HG03439 (cell line): ENCODE data around the gene EGFL8.

Source experiments
- ATAC-seq: cut with Tn5 transposase; IDR thresholded peaks from one replicate; pipeline ENCODE4 v1.9.1; 2021; ENCODE audit warnings: mild to moderate bottlenecking, moderate library complexity; ENCODE audit not compliant: unreplicated experiment

Gene EGFL8

DNA sequence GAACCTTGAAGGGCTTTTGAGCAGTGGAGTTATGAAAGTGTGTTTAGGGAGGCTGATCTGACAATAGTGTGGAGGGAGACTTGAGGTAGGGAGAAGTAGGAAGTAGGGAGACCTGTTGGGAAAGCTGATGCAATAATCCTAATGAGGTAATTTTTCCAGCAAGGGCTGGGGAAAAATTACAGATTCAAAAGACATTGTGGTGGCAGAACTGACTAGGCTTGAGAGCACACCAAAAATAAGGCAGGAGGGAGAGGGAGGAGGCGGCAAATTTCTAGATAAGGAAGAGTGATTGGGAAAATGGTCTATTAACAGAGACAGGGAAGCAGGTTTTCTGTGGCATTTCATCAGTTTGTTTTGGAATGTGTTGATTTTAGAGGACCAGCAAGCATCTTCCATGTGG is 18.1 kb upstream of the EGFL8 start:
- ATAC-seq, result no peak

DNA sequence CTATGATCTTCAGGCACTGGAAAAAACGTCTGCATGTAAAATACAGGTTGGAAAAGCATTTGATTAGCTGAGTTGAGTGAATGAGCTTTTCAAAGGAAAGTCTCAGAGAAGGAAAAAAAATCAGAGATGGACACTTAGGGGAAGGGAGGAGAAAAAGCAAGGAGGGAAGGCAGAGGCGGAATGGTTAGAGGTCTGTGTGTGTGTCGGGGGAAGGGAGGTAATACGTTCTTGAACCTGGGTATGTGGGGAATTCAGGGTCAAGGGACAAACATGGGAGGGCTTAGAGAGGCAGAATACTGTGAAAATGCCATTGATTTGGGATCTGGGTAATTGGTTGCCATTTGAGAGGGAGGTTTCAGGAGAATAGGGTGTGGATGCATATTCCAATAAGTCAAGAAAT is 17.7 kb upstream of the EGFL8 start:
- no peak for ATAC-seq

DNA sequence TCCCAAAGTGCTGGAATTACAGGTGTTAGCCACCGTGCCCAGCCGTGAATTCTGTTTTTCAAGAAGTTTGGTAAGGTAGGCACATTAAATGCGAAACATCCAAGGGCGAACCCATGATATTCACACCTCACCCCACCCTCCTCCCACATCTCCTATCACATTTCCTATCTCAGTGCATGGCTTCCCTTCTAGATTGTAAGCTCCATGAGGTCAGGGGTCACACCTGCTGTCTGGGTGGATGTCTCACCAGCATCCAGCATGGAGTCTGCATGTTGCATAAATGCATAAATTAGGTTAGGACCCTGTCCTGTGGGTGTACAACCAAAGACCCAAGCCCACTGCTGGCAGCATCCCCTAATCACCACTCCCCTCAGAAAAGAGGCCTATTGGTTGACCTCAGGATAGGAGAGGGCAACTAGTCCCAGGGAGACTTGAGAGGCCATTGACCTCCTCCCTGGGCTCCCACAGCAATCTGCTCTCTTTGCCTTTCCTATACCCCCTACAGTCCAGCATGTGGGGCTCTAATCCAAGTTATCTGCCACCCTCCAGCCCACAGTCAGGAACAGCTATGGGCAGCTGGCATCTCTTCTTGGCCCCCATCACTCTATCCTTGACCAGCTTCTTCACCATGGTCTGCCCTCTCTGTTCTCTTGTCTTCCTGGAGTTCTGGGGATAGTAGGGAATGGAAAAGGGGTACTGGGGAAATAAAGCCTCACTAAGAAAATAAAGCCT is 16.8 kb upstream of the EGFL8 start:
- ATAC-seq, result no peak

DNA sequence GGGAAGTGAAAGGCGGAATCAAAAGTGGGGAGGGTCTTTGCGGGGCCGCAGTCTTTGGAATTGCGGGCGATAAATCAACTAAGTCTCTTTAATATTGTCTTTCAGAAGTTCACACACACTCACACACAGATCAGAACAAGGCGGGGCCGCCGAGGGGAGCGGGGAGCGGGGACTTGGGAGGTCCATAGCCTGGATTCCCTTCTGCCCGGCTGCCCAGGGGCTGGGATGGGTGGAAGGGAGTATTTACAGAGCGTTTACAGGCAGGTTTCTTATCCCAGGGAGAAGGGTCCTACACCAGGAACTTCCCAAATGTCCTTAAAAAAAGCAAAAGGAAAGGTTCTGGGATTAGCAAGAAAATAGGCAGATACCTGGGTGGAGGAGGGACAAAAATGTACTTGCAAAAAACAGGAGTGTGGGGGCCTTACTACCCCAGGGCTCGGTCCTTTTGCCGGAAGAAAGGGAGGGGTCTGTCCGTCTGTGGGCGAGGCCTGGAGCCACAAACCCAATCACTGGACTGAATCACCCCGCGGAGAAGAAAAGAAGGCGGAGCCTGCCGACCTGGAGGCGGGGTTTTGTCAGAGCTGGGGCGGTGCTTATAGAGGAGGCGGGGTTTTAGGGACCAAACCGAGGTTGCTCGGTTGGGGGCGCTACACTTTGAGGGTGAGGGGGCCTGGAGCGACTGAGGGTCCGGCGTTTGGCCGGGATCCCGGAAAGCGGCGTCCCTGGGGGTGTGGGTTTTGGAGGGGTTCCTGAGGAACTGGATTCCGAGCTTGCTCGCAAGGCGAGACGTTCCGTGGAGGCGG is 15.9 kb upstream of the EGFL8 start:
- no peak for ATAC-seq

DNA sequence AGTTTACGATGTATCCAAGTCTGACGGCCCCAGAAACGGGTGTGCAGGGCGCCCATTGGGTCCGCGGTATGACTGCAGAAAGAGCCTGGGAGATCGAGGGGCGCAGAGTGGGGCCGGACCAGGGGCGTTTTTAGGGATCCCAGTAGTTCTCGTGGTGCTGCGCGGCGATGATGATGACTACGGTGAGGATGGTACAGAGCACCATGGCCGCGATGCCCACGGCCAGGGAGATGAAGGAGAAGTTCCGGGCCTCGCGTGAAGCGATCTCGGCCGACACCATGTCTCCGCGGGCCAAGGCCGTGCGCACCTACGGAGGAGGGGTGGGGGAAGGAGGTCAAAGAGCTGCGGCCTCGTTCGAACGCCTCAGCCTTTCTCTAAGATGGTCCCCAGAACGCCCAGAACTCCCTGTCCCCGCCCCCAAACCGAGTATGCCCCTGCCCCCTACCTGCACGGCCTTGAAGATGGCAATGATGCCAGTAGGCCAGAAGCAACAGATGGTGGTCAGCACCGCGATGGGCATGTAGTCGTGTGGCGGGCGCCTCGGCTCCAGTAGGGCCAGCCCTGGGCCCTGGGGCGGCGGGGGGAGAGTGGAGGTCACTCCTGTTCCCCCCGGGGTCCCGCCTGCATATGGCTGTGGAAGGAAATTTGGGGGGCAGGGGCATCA is 15.2 kb upstream of the EGFL8 start:
- ATAC-seq, result no peak

DNA sequence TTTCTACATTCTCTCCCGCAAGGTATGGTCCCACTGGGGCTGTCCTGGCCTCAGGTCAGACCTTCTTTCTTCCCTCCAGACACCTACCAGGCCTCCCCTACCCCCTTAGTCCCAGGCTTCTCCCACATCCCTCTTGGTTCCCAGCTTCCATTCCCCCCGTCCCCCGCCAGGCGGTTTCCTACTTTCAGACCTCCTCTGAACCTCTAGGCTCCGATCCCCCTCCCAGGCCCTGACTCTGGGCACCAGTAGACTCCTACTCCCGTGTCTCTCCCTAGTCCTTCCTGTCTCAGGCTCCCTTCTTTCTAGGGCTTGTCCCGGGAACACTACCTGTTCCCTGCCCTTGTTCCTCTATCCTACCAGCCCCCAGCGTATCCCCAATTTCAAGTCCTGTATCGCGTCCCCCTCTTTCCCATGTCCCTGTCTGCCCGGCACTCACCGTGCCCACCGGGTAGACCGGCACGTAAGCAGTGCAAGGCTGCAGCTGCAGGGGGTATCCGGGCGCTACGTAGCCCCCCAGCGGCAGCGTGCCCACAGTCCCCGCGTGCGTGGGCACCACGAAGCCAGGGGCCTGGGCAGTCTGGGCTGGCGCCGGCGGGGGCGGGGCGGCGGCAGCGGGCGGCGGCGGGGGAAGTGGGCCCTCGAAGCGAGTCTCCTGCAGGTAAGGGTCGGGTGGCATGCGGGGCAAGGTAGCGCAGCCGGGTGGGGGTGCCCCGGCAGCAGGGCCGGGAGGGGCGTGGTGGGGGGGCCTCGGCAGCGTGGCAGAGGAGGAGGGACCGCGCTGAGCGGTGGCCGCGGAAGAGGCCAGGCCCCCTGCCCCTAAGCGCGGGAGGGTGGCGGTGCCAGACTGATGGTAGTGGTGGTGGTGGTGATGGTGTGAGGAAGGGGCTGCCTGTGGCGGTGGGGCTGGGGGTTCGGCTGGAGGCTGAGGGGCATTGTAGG is 14.2 kb upstream of the EGFL8 start:
- ATAC-seq, result no peak

DNA sequence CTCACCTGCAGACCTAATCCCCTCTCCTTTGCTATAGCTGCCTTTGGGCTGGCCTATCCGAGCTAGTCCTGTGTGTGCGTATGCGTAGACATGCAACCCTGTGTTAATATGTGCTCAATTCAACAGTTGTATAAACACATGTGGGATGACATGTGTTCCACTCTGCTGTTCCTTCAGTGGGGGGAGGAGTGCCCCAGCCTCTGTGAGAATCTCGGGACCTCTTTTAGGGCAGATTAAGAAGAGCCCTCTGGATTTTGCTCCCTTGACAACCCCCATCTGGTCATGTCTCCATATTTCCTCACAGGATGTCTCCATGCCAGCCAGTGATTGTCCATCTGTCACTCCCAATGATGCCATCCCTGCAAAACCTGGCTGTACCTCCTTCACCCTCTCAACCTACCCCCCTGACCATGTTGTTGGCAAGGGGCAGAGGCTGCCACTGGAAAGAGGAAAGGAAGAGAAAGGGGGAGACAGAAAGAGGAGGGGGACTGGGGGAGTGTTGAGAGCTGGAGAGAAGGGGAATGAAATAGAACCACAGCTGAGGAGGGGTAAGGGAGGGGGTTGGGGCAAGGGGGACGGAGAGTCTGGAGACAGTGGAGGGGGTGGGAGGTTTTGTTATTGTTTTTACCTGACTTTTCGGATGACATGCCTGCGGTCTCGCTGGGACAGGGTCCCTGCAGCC is 13.1 kb upstream of the EGFL8 start:
- ATAC-seq, result no peak

DNA sequence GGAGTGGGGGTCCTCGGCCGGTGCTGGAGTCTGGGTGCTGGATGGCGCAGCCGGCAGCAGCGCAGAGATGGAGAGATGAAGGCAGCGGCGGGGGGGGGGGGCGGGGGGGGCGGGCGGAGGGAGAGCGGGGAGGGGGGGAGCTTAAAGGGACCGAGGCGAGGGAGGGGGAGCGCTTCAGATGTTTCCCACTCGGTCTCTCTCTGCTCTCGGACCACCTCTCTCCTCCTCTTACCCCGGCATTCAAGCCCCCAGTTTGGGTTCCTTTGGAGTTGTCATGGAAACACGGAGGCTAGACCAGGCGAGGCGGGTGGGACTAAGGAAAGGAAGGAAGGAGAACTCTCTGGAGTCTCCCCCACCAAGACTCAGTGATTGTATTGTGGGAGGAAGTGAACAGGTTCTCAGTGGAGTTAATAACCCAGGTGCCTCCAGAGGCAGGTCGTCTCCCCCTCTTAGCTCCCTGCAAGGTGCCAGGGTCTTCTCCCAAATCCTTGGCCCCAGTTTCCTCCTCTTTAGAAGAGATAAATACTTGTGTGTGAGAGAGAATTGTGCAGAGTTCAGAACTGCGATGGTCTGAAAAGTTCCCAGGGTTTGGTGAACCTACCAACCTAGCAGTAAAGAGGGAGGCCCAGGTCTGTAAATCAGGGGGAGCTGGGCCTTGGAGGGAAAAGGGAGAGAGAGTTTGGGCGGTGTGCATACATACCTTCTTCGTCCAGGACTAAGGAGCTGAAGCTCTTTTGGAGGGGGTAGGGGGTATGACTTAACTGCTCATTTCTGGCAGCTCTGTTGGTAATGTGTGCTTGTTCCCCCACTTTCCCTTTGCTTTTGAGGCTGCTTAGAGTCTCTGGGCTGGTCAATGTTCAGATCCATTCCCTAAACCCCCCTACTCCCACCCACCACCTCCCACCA is 12.3 kb upstream of the EGFL8 start, which contains the start of gene PRRT1:
Gene PRRT1 (minus strand): TSS at position 77 of the 906 bp plus-strand sequence. CDS start 112 bp downstream, outside the sequence.
- ATAC-seq, result no peak

DNA sequence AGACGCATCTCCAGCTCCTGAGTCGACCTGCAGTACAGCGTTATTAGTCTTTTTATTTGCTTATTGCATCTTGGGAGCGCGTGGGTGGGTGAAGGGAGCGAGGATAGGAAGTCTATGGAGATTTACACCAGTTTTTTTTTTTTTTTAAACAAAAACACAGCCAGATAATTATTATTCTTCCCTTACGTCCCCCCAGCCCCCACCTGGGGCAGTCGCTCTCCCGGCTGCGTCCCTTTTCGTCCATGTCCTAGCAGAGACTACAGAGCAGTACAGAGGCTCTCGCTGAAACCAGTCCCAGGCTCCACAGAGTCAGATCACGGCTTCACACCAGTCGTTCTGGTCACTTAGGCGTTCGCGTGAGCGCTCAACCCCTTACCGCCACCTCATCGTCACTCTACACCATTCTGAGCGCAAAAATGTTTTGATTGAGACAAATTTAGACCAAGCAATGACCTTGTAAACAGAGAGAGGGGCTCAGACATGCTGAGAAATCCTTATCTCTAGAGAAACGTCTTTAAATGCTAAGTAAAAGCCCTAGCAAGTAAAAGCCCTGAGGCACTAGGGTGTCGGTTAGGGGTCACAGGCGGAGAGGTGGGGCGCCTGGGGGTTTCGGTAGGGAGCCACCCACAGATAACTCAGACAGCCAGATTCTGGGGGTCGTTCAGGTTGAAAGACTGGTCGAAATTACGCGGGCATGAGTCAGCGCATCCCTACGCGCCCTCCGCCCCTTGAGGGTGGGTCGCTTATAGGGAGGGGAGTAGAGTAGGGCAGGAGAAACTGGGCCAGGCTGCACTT is 11.4 kb upstream of the EGFL8 start:
- no peak for ATAC-seq

DNA sequence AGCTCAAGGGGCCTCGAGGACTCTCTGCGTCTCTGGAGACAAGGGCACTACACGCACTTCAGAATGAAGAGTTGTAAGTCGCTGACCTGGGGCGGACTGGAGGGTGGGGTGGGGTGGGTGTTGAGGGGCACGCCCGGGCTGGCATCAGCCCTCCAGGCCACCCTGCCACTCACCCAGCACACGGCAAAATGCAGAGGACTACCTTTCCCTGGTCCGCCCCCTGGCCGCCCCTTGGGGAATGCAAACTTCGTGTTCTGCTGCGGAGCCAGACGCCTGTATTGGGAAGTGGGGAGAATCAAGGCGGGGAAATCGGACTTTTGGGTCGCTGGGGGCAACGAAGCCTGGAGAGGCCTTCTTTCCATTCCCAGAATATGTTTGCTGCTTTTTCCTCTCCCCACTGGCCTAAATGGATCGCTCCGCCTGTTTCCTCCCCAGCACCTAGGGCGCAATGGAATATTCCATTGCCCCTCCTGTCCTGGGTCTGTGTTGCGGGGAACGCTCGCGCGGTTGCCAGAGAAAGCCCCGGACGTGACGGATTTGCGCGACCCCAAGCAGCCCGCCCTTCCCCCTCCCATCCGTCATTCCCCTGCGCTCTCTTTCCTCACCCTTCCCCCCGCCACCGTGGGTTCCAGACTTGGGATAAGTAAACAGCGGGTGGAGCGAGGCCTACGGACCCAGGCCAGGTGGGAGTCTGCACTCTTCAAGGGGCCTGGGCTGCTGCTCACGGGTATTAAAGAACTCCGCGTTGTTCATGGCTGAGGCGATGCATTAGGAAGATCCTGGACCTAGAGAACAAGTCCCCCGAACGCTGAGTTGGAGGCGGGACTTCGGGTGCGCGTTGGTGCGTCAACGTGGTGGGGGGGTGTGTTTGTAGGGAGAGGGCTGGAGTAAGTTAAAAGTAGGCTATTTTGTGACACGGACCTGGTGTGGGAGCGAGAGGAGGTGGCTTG is 10.6 kb upstream of the EGFL8 start, which contains the start of gene PPT2:
Gene PPT2 (plus strand): TSS at position 578 of the 950 bp plus-strand sequence. CDS start 454 bp downstream, outside the sequence.
- ATAC-seq, result no peak

DNA sequence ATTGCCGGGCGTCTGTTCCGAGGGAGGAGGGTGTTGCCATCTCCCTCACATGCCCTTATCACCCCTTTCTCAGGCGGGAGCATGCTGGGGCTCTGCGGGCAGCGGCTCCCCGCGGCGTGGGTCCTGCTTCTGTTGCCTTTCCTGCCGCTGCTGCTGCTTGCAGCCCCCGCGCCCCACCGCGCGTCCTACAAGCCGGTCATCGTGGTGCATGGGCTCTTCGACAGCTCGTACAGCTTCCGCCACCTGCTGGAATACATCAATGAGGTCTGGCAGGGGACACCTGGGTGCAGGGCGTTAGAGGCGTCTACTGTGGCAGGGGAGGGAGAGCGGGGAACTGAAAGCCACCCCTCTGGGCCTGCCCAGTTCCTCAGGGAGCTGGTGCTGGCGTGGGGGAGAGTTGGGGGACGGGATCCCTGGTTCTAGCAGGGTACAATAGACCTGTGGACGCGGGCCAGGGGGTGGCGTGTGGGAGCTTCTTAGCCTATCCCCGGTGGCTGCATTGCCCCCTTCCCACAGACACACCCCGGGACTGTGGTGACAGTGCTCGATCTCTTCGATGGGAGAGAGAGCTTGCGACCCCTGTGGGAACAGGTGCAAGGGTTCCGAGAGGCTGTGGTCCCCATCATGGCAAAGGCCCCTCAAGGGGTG is 9.8 kb upstream of the EGFL8 start:
- peak; percentile 52 for ATAC-seq

DNA sequence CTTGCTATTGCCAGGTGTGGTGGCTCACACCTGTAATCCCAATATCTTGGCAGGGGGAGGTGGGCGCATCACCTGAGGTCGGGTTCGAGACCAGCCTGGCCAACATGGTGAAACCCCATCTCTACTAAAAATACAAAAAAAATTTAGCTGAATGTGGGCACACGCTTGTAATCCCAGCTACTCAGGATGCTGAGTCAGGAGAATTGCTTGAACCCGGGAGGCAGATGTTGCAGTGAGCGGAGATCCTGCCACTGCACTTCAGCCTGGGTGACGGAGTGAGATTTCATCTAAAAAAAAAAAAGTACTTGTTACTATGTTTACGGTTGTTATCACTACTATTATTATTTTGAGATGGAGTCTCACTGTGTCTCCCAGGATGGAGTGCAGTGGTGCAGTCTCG is 7.5 kb upstream of the EGFL8 start:
- ATAC-seq, result no peak

DNA sequence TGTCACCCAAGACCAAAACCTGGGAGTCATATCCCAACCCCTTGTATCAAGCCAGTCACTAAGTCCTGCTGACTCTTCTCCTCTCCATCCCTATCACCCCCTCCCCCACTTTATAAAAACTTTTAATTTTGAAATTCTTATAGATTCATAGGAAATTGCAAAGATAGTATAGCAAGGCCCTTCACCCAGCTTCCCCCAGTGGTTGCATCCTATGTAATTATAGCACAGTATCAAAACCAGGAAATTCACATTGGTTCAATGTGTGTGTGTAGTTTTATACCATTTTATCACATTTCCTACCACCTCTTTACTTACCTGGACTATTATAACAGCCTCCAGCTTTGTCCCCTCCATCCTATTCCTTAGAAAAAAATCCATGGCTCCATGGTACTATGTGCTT is 6.3 kb upstream of the EGFL8 start:
- ATAC-seq, result no peak

DNA sequence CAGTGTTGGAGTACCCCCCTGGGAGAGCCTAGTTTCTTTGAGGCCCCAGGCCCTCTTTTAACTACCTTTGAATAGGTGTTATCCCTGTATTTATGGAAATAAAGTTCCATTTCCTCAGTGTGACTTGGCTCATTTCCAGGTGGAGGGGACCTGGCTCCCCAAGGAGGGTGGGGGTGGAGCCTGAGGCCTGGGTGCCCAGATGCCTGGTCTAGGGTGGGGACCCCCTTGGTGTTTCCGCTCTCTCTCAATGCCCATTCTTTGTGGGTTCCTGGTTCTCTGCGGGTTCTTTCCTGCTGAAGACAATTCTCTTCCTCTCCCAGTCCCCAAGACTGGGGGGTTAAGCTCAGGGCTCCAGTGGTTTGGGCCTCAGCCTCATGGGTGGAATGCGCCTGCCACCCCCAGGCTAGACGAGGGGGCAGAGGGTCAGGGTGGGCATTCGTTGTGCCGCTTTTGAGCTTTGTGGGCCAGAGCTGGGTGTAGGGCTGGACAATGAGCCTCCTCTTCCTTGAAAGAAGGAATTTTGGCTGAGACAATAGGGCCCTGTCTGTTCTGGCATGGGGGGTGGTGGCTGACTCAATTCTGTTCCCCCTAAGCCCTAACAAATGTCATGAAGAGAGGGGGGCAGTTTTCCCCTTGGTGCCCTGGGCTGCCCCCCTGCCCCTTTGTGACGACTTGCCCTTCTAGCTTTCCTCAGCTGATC is 686 bp upstream of the EGFL8 start:
- ATAC-seq, result no peak

DNA sequence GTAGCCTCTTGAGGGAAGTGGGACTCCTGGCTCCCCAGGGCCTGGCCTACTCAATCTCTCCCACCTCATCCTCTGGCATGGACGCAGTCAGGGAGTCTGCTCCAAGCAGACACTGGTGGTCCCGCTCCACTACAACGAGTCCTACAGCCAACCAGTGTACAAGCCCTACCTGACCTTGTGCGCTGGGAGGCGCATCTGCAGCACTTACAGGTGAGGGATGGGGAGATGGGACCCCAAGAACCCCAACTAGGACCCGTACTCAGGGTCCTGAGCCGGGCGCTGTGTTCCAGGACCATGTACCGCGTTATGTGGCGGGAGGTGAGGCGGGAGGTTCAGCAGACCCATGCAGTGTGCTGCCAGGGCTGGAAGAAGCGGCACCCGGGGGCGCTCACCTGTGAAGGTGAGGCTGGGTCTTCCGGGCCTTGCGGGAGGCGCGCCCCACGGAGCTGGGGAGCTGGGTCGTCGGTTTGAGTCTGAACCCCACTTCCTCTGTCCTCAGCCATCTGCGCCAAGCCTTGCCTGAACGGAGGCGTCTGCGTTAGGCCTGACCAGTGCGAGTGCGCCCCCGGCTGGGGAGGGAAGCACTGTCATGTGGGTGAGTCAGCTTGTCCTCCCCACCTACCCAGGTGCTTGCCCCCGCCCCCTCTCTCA is 2.1 kb downstream of the EGFL8 start:
- ATAC-seq, result no peak
